Measurements from ENCODE around the gene NTM.

DNA sequence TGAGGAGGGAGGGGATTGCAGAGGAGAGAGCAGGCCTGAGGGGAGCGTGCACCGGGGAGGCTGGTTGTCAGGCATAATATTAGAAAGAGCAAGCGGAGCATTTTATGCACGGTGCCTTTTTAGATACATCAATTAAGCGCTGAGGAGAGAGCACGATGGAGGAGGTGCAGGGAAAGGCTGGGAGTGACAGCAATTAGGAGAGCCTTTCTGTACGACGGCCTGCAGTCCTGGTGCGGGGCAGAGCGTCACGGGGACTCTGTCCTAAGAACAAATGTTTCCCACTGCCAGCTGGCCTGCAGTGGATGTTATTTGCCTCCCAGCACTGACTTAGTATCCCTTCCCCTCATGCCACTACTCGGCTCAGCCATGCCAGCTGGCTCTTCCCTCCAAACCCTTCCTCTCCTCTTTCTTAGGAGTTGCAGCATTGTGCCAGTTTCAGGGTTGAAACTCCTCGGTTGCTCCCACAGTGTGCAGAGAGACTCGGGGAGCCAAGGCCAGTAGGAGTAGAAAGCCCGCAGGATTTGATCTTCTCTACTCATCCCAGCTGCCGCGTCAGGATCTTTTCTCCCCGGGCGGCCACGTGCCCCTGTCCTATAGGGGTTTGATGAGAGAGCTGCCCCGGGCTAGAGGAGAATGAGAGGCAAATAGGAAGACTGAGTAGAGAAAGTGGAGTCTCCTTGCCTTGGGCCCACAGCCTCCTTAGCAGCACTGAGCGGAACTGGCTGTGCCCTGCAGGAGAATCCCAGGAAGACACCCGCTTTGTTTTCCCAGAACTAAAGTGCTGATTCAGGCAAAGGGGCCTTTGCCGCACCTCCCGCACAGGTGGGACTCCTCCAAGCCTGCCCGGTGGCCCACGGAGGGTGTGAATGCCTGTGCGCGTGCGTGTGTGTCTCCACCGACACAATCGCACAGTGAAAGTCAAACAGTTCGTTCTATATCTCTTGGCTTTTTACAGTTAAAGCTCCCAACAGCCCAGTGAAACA lies 875.3 kb downstream of the NTM start:
- no peak for TF ChIP-seq POLR2A (IDR thresholded peaks at IDR 0.05)
- TF ChIP-seq, protein P1, sequence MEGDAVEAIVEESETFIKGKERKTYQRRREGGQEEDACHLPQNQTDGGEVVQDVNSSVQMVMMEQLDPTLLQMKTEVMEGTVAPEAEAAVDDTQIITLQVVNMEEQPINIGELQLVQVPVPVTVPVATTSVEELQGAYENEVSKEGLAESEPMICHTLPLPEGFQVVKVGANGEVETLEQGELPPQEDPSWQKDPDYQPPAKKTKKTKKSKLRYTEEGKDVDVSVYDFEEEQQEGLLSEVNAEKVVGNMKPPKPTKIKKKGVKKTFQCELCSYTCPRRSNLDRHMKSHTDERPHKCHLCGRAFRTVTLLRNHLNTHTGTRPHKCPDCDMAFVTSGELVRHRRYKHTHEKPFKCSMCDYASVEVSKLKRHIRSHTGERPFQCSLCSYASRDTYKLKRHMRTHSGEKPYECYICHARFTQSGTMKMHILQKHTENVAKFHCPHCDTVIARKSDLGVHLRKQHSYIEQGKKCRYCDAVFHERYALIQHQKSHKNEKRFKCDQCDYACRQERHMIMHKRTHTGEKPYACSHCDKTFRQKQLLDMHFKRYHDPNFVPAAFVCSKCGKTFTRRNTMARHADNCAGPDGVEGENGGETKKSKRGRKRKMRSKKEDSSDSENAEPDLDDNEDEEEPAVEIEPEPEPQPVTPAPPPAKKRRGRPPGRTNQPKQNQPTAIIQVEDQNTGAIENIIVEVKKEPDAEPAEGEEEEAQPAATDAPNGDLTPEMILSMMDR (IDR thresholded peaks at IDR 0.05) = no peak
